ENCODE data around the gene ANO5.

DNA sequence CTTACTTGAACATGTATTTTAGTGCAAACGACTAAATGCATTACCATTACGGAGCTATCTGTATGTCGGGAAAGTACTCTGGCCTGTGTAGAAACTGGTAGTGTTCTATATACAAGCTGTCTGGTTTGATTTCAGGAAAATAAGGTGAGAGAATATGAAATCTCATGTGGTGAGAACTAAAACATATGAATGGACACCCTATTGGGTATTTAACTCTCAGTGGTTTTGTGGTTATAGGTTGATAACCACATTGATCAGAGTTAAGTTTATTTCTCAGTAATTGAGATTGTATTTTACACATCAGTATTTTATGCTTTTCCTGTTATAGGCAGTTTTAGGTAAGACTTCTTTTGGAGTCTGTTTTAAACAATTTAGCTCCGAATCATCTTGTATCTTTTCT is 10.4 kb downstream of the ANO5 start:
- TF ChIP-seq POLR2AphosphoS5 (IDR thresholded peaks at IDR 0.05) (no peak), POLR2A (IDR thresholded peaks at IDR 0.05) (no peak)
- TF ChIP-seq, protein P1, sequence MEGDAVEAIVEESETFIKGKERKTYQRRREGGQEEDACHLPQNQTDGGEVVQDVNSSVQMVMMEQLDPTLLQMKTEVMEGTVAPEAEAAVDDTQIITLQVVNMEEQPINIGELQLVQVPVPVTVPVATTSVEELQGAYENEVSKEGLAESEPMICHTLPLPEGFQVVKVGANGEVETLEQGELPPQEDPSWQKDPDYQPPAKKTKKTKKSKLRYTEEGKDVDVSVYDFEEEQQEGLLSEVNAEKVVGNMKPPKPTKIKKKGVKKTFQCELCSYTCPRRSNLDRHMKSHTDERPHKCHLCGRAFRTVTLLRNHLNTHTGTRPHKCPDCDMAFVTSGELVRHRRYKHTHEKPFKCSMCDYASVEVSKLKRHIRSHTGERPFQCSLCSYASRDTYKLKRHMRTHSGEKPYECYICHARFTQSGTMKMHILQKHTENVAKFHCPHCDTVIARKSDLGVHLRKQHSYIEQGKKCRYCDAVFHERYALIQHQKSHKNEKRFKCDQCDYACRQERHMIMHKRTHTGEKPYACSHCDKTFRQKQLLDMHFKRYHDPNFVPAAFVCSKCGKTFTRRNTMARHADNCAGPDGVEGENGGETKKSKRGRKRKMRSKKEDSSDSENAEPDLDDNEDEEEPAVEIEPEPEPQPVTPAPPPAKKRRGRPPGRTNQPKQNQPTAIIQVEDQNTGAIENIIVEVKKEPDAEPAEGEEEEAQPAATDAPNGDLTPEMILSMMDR (IDR thresholded peaks at IDR 0.05) = no peak
